HG02759 (cell line): Measurements from ENCODE around the gene CCDC39.

Experiments used
- ATAC-seq: cut with Tn5 transposase; IDR thresholded peaks from one replicate; pipeline ENCODE4 v1.9.1; 2021; ENCODE audit warnings: mild to moderate bottlenecking, moderate library complexity; ENCODE audit not compliant: unreplicated experiment

CCDC39 gene

GRCh38 chr3:180679178-180680096 lies at the start of gene CCDC39:
CCDC39 (minus strand) TSS chr3:180679489; CDS start chr3:180679380, 109 bp downstream.
- ATAC-seq, result peak; percentile 98

DNA sequence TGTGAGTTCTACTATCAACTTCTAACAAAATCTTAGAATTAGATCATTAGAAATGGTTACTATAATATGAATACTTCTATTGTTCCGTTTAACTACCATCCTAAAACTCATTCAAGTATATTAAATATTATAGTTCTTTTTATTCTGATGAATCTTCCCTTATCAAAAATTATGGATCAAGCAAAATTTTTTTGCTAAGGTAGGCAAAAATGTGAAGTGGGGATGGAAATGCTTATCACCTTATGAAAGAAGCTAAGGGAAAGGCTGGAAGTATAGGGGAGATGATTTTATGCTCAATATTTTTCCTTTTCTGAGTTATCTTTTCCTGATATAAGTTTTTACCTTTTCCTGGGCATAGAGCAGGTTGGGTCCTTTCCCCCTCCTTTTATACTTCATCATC lies 40.7 kb upstream of the CCDC39 start:
- ATAC-seq, result no peak

- ATAC-seq, result no peak
Observed at GRCh38 chr3:180707896-180708295, 28.6 kb upstream of the CCDC39 start.

DNA sequence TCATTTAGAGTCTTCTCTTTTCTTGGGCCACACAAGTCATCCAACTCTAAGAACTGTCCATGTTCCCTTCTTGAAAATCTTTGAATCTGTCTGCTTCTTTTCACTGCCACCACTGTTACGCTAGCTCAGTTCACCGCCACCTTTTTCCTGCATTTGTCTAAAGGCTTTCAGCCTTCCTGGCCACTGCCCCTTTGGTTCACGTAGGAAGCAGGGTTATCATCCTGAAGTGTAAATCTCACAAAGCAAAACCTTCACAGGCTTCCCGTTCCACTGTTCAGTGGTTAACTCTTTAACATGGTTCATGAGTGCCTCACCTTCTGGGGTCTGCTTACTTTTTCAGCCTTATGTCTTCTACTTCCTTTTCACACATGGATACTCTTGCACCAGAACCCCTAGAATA lies 26.3 kb upstream of the CCDC39 start:
- ATAC-seq, result no peak

DNA sequence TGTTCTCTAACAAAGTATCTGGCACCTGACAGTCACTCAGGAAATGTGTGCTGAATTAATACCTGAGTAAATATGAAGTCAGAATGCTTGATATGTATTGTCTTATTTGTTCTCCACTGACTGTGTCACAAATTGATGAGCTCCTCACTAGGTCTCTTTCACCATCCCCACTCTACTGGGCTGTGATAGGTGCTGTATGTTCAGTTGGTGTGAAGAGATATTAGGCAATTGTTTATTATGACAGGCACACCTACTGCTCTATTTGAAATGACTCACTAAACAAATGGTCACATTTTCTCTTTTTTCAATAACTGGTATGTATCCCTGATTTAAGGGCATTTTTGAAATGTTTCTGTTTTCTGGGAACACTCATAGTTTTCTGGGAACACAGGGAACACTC lies 25.2 kb upstream of the CCDC39 start:
- ATAC-seq, result no peak

GRCh38 chr3:180700941-180701340 lies 21.7 kb upstream of the CCDC39 start:
- ATAC-seq, result no peak

- ATAC-seq, result no peak
Observed at GRCh38 chr3:180698760-180699270, 19.5 kb upstream of the CCDC39 start.

DNA sequence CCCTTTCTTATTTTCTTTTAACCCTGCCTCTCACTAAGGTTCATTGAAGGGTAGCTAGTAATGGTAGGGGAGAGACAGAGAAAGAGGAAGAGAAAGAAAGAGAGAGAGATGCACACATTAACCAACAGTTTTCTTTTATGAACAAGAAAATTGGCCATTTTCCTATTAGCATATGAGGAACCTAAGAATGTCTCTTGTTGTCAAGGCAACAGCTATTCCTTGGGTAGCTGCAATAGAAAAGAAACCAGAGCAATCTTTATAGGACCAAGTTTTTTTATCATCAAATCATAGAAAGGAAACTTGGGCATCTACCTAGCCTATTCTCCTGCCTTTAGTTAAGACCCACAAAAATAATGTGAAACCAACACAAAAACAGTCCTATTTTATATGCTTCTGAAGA lies 15.0 kb upstream of the CCDC39 start:
- ATAC-seq, result no peak

DNA sequence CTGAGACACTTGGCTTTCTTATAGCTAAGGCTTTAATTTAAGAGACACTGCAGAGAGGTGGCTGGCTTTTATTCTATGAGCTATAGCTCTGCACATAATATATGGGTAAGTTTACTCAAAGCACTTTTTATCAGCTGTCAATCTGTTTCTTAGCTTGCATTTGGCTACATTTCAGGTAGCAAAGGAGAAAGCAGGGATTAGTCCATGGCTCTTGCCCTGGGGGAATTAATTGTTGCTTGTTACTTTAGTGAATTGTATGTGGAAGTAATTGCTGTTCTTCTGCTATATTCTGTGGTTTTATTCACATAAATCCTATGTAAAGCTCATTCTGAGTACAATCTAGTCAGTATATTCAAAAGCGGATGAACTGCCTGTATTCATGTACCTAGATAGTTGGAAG lies 14.4 kb upstream of the CCDC39 start:
- ATAC-seq, result no peak

DNA sequence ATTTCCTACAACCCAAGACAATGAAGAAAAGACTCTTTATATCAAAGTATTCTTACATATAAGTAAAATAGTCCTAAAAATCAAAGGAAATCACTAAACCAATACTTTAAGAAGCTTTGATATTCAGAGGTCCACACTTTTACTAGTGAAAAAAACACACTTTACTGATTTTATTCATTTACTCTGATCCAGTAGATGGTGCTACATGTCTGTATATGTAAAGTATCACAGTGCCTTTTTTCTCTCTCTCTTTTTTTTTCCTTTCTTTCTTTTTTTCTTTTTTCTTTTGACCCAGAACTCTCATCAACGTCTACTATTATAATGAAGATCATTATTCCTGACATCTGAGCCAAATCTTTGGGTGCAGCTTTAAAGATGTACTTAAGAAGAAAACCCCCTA lies 10.8 kb upstream of the CCDC39 start:
- ATAC-seq, result no peak

GRCh38 chr3:180684807-180685206 lies 5.5 kb upstream of the CCDC39 start:
- no peak for ATAC-seq

DNA sequence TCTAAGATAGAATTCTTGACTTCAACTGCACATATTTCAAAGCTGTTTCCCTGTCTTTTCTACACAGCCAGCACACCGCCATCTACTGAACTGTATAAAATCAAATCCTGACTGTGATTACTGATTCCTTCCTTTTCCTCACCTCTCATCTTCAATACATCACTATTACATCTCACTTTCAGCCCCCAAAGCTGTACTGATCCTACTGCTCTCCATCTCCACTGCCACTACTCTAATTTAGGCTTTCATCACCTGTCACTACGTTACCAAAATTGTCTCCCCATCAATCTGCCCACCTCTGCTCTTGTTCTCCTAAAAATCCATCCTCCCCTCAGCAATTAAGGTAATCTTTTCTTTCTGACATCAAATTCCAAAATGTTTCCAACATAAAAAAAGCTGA lies 4.5 kb upstream of the CCDC39 start:
- no peak for ATAC-seq

DNA sequence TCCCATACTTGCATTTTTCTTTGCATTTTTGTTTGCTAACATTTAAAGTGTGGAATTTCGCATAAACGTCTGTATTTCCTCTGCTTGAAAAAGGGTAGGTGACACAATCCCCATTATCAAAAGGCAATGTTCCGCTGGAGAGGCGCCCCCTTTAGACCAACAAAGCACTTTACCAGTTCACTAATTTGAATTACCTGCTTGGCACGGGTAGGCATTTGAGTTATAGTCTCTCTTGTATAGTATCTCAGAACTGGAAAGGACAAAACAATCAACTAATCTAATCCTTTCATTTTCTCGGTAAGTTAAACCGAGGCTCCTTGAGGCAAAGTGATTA lies 775 bp upstream of the CCDC39 start:
- peak; percentile 44 for ATAC-seq

DNA sequence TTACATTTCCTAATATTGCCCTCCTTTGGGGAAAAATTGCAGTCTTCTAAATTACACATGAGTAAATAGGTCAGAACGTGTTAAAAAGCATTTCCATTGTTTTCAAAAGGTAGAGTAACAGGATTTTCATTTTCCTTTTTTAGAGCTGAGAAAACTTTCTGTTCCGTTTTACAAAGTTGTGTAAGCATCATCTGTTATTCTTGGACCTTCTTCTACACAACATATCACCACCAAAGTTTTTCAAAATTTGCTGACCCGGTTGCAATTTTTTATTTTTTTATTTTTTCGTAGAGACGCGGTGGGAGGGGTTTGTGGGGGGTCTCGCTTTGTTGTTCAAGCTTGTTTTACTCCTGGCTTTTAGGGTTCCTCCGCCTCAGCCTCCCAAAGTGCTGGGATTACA lies 1.1 kb downstream of the CCDC39 start:
- ATAC-seq, result no peak

DNA sequence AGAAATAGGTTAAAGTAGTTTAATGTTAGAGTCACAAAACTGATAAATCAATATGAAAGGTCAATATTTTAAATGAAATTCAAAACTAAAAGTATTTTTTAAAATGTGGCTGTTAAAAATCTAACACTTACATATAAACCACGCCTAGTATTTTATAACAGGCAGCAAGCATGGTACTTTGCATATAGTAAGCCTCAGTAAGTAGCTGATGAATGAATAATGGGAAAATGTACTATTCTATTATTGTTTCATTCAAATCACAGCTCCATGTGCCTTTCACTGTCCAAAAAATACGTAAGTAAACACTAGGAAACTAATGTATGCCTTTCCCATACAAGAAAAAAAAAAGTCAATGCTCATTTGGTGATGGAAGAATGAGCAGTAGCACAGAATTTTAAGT lies 17.8 kb downstream of the CCDC39 start:
- ATAC-seq, result no peak

DNA sequence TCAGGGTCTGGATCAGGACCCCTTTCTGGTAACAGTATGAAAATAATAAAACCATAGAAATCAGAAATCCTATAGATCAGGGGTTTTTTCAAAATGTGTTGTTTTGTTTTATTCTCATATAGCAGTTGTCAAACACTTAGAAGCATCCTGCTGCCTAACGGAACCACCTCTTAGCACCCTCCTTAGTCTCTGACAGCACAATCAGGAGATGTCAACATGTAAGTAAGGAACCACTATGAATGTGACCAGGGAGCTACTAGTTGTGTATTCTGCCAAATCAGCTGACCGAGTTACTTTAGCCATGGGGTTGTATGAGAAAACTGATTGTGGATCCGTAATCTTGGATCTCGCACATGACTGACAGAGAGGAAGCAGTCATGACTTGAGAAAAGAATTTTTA lies 22.2 kb downstream of the CCDC39 start:
- no peak for ATAC-seq

DNA sequence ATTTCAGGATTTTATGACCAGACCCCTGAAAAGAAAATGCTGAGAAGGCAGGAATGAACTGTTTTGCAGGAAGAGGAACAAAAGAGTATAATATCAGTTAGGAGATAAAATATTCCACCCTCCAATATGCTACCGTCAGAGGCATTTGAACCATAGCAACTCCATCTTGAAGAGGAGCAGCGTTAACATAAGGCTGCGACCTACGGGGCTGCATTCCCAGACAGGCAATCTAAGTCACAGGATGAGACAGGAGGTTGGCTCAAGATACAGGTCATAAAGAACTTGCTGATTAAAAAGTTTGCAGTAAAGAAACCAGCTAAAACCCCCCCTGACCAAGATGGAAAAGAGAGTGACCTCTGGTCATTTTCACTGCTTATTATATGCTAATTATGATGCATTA lies 22.9 kb downstream of the CCDC39 start:
- ATAC-seq, result no peak

GRCh38 chr3:180646187-180646790 lies 33.0 kb downstream of the CCDC39 start:
- ATAC-seq, result peak; percentile 49

DNA sequence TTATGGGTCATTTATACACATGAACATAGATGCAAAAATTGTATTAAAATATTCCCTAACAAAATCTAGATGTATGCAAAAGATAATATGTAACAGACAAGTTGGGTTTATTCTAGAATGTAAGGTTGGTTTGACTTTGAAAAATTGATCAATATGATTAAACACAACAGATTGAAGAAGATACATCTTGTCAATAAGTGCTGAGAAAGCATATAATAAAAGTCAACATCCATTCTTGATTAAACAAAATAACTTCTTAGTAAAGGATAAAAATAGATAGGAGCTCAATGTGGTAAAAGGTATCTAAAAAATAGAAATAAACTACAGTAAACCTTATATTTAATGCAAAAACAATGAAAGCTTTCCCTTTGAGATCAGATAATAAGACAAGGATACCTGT lies 38.3 kb downstream of the CCDC39 start:
- no peak for ATAC-seq

DNA sequence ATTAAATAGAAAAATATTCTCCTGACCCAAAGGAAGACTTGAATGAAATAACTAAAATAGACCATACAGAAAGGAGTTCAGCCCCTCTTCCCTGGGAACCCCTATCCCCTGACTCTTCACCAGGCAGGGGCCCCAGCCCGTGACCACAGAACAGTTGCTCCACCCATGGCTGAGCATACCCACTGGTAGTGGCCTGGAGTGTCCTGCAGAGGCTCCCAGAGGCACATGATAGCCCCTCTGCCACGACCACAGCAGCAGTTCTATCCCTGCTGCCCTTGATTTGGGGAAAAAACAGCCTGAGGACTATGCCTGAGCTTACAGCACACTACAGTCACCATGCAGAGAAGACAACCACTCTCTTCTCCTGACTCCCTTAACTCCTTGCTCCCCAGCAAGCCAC lies 45.6 kb downstream of the CCDC39 start:
- no peak for ATAC-seq

- no peak for ATAC-seq
Observed at GRCh38 chr3:180631317-180631716, 48.0 kb downstream of the CCDC39 start.

GRCh38 chr3:180630371-180630770 lies 48.9 kb downstream of the CCDC39 start:
- no peak for ATAC-seq
